Measurements from ENCODE around the gene FER. TPM values are rescaled to one million over a fixed set of nuclear protein-coding genes. Genes with fewer than 3 reads are reported as not detected.
A peak's percentile ranks its signal among the peaks of the same experiment; 100 is the strongest.
"Not testable (repeated sequence)": the region's sequence is repeated elsewhere in the genome, so short reads cannot be mapped to it uniquely, and the experiment has no call there.

The FER gene
- total RNA-seq, 1 donor from 2014 or later, result 75.4 TPM

- no peak for DNase-seq (ENCODE audit: low spot score in 2 of 2)
- FAIRE-seq, result peak; percentile 49
Observed at GRCh38 chr5:109027983-109028607, 280.4 kb downstream of the FER start.

DNA sequence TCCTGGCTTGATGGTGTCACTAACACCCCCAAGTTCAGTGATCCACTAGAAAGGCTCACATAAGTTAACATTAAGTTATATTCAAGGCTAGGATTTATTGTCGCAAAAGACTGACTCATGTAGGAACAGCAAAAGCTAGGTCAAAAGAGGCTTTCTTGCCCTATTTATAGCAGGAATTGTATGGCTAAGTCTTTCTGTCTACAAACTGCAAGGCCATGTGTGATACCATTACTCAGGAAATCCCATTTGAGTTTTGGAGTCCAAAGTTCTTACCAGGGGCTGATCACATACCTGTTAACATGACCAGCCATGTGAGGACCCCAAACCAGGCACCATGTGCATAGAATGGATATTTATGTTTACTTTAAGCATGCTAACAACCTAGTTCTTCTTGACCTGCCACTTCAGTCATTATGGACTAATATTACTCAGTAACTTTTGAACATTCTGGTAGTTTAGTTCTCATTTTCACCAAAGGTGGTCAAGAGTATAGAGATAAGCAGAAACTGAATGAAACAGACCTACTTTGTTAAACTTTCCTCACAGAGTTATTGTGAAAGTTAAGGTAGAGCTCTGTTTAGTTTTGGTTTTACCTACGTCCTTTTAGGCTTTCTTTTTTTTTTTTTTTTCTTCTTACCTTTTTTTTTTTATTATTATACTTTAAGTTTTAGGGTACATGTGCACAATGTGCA is 281.1 kb downstream of the FER start:
- no peak for DNase-seq (ENCODE audit: low spot score in 2 of 2)
- FAIRE-seq, result no peak

DNA sequence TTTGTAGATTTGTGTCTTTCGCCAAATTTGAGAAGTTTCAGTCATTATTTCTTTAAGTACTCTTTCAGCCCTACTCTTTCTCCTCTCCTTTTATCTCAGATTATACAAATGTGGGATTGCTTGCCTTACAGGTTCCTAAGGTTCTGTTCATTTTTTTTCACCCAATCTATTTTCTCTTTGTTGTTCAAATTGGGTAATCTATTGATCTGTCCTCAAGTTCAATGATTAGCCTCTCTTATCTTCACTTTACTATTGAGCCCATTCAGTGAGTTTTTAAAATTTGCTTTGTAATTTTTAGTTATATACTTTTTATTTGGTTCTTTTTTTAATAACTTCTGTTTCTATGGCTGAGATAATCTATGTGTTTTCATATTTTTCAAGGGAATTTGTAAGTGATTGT is 282.1 kb downstream of the FER start:
- FAIRE-seq, result no peak
- no peak for DNase-seq (ENCODE audit: low spot score in 2 of 2)

DNA sequence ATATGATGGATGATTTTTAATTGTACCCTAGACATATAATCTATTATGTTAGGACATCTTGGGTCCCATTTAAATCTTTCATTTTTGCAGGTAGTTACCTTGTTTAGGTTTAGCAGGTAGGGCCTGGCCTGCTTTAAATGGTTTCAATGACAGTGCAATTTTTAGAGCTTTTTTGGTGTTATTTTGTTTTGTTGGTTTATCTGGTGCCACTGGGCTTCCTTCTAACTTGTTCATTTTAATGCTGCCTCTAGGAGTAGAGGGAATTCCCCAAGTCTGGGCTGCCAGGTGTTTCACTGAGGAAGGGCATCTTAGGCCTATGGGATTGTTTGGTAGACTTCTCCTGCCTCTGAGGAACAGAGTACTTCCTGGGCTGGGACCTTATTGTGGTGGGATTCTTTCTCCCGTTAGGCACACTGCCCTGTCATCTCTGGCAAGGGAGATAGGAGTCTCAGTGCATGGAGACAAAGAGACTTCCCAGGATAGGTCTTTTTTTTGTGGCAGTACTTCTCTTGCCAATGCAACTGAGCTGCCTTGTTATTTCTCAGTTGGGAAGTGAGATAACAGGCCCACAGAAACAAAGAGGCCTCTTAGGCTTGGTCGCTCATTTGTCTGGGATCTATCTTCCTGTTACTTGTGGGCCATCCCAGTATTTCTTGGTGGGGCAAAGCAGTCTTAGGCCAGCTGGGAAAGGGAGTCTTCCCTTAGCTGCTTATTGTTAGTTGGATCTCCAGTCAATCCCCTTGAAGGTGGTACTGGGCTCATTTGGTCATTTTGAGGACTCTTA is 282.9 kb downstream of the FER start:
- no peak for DNase-seq (ENCODE audit: low spot score in 2 of 2)
- no peak for FAIRE-seq

- DNase-seq (ENCODE audit: low spot score in 2 of 2), result no peak
- no peak for FAIRE-seq
Observed at GRCh38 chr5:109034306-109034705, 286.6 kb downstream of the FER start.

- DNase-seq (ENCODE audit: low spot score in 2 of 2), result no peak
- no peak for FAIRE-seq
Observed at GRCh38 chr5:109035436-109035835, 287.7 kb downstream of the FER start.

GRCh38 chr5:109038209-109038840 is 290.6 kb downstream of the FER start:
- FAIRE-seq (no peak), DNase-seq (ENCODE audit: low spot score in 2 of 2) (no peak)

DNA sequence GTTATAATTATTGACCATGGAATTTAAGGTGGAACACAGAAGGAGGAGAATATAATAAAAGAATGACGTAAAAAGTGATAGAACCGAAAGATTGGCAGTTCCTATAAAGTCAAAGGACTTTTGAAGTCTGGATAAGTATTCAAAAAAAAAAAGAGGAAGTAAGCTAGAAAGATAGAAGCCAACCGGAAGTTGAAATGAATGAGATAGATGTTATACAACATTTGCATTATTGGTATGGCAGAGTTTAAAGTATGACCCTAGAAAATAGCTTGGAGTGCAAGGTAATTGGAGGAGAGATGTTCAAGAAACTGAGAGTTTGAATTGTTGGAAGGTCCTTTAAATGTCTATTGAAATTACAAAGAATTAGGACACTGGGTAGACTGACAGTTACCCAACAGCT is 293.6 kb downstream of the FER start:
- FAIRE-seq, result no peak
- no peak for DNase-seq (ENCODE audit: low spot score in 2 of 2)

DNA sequence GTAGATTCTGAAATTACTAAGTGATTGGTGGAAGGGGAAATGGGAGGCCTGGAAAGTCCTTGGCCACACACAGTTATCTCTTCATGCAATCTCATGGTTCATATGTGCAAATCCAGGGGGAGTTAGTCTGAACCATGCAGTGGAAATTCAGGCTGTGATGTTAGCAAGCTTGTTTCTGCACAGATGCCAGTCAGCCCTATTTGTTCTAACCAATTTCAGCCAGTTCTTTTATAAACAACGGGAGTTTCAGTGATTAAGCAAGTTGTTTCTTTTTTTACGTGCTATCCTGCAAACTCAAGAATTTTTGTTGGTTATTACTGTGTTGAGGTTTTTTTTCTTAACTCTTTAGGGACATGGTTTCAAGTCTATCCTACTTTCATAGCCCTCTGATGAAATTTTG is 298.0 kb downstream of the FER start:
- FAIRE-seq (no peak), DNase-seq (ENCODE audit: low spot score in 2 of 2) (no peak)

- FAIRE-seq (no peak), DNase-seq (ENCODE audit: low spot score in 2 of 2) (no peak)
Observed at GRCh38 chr5:109049565-109049964, 301.9 kb downstream of the FER start.

- not testable (repeated sequence) for DNase-seq (ENCODE audit: low spot score in 2 of 2); FAIRE-seq
Observed at GRCh38 chr5:109050321-109050720, 302.6 kb downstream of the FER start.

- not testable (repeated sequence) for FAIRE-seq; DNase-seq (ENCODE audit: low spot score in 2 of 2)
Observed at GRCh38 chr5:109052216-109052615, 304.5 kb downstream of the FER start.

- FAIRE-seq (no peak), DNase-seq (ENCODE audit: low spot score in 2 of 2) (no peak)
Observed at GRCh38 chr5:109053995-109054417, 306.3 kb downstream of the FER start.

DNA sequence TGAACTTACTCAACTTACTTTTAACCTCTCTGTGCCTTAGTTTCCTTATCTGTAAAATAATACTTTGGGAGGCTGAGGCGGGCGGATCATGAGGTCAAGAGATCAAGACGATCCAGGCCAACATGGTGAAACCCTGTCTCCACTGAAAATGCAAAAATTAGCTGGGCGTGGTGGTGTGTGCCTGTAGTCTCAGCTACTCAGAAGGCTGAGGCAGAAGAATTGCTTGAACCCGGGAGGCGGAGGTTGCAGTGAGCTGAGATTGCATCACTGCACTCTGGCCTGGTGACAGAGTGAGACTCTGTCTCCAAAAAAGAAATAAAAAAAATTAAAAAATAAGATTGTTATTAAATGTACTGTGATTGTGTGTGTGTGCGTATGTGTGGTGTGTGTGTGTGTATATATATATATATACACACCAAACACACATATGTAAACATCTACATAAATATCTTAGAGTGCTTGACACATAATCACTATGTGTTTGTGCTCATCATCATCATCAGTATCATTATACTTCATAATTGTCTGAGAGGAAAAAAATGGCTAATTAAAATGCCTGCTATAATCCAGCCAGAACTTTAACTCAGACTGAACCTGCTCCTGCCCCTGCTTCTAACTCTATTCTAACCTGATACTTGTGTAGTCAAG is 312.8 kb downstream of the FER start:
- DNase-seq (ENCODE audit: low spot score in 2 of 2), result no peak
- FAIRE-seq, result no peak

GRCh38 chr5:109062664-109063063 is 315.0 kb downstream of the FER start:
- DNase-seq (ENCODE audit: low spot score in 2 of 2), result no peak
- FAIRE-seq, result no peak

DNA sequence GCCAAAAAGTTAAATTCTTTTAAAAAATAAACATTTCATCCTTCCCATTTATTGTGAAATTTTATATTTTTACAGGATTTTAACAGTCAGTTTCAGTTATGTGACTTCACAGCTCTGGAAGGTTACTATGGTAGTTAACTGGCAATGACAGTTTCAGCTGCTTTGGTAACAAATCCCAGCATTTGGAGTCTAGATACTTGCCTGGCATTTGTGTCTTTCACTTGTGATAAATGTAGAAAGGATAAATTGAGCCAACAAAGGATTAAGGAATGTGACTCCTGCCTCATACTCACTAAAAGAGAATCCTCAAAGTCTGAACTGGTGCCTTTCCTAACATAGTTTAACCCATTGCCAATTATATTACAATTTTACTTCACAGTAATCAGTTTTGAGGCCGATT is 315.5 kb downstream of the FER start:
- DNase-seq (ENCODE audit: low spot score in 2 of 2) (no peak), FAIRE-seq (no peak)

DNA sequence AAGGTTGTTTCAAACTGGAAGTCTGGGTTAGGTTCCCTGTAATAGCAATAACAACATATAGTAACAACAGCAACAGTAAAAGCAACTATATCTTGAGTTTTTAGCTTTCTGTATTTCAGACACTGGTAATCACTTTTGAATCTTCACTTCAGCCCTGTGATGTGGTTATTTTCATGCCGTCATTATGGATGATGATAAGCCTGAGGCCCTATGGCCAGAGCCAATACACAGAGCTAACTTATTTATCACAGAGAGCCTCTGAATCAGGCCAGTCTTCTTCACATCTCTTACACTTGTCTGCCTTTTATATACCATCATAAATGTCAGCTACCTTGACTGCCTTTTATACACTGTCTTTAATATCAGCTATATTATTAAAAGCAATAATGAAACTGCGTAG is 329.0 kb downstream of the FER start:
- DNase-seq (ENCODE audit: low spot score in 2 of 2) (no peak), FAIRE-seq (no peak)

- FAIRE-seq (no peak), DNase-seq (ENCODE audit: low spot score in 2 of 2) (no peak)
Observed at GRCh38 chr5:109078448-109078847, 330.8 kb downstream of the FER start.

DNA sequence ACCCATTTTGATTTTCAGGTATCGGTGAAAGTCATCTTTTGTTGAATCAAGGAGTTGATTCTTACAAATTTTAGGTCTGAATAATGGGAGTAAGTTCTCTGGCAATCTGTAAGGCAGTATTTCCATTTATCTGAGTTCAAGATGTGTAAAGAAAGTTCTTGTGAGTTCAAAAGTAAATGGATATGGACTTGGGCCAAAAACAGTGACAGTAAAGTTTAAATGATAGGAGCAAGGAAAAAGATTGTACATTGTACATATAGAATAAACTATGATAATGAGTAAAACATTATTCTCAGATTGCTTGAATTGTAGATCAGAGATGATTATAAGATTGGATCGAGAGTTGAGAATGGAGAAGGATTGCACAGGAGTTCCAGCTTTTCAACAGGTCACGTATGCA is 332.8 kb downstream of the FER start:
- DNase-seq (ENCODE audit: low spot score in 2 of 2) (no peak), FAIRE-seq (no peak)

- FAIRE-seq, result no peak
- no peak for DNase-seq (ENCODE audit: low spot score in 2 of 2)
Observed at GRCh38 chr5:109080896-109081295, 333.2 kb downstream of the FER start.

- FAIRE-seq, result no peak
- DNase-seq (ENCODE audit: low spot score in 2 of 2), result no peak
Observed at GRCh38 chr5:109083937-109084336, 336.2 kb downstream of the FER start.

Measured in frontal cortex (tissue), 4 donors.